ENCODE measurements around the gene PRDX3.

PRDX3 gene

DNA sequence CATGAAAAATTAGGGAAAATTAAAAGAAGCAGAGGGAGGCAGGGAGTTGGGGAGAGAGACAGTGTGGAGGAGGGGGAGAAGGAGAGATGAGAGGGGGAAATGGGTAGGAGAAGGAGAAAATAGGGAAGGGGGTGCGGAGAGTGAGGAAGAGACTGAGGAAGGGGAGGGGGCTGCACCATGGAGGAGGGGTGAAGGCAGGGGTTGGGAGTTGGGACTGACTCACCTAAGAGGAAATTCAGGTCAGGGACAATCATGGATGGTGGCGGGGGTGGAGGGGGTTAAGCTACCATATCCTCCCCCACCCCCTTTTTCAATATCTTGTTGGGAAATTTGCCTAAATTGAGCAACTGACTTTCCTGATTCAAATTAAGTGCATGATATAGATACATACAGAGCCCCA is 36.8 kb upstream of the PRDX3 start:
- Histone ChIP-seq H3K36me3 (ENCODE audit: control insufficient read depth, insufficient read depth, low read length) (no peaks in the 10 kb centered on the region), H3K9me3 (ENCODE audit: control insufficient read depth, insufficient read depth, low read length) (no peaks in the 10 kb centered on the region), H3K4me1 (ENCODE audit: control insufficient read depth, insufficient read depth, low read length) (peaks cover 20% of the 10 kb centered on the region), H3K27ac (ENCODE audit: low read depth, low read length) (no peak overlapping the region), H3K9ac (ENCODE audit: low read depth, low read length) (no peak overlapping the region), H3K4me3 (ENCODE audit: low read depth, low read length) (no peak overlapping the region), H3K27me3 (ENCODE audit: control insufficient read depth, insufficient read depth, low read length) (no peaks in the 10 kb centered on the region)

DNA sequence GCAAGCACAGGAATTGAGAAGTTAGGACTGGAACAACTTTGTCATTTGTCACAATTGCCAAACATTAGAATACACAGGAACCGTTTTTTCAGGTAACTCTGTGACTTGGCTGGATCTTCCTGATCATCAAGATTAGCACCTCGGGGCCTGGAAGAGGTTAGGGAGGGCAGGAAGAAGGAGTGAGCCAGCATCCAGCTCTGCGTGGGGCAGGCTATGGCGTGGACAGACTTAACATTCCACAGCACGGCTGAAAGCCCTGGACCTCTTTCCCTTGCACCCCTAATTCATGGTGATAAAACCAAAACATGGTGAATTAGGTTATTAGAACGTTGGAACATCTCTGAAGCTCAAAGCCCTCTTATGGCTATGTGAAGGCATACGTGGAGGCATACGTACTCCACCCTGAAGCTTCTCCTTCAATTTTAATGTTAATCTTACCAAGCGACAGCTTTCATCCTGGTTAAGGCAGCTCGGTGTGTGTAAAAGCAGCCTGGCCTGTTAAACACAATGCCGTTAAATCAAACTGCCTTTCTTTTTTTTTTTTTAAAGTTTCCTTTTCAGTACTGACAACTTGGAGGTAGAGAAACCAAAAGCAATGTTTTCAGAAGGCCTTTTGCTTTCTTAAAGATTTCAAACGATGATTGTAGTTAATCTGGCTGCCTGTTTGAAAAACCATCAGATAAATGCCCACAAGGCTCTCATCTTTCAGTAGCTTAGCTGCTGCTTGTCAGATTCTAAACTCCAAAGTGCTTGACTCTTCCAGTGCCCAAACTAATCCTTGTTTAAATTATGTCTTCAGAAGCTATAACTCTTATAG is 33.2 kb upstream of the PRDX3 start:
- no peak overlapping the region for H3K9ac ChIP-seq (ENCODE audit: low read depth, low read length)

DNA sequence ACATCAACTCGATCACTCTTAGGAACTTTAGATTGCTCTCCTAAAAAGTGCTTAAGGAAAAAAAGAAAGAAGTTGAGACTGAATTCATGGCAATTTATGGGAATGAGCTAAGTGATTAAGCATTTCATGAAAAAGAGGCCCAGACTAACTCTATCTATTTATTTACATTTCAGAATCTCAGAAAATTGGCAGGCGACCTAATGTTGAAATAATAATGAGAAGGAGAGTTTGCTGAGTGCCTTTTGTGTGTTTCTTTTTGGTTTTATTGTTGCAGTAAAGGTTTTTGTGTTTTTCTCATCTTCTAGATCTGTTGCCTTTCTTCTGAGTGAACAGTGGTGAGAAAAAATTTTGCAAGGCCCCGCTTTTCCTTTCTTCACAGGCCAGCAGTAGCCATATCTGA is 32.6 kb upstream of the PRDX3 start:
- Histone ChIP-seq H3K4me3 (ENCODE audit: low read depth, low read length) (no peak overlapping the region), H3K9ac (ENCODE audit: low read depth, low read length) (no peak overlapping the region), H3K36me3 (ENCODE audit: control insufficient read depth, insufficient read depth, low read length) (no peaks in the 10 kb centered on the region), H3K27me3 (ENCODE audit: control insufficient read depth, insufficient read depth, low read length) (peaks cover 18% of the 10 kb centered on the region), H3K9me3 (ENCODE audit: control insufficient read depth, insufficient read depth, low read length) (no peaks in the 10 kb centered on the region), H3K4me1 (ENCODE audit: control insufficient read depth, insufficient read depth, low read length) (peaks cover 28% of the 10 kb centered on the region), H3K27ac (ENCODE audit: low read depth, low read length) (no peak overlapping the region)

More for the DNA sequence above, 33.2 kb upstream of the PRDX3 start:
- Histone ChIP-seq H3K4me3 (ENCODE audit: low read depth, low read length) (no peak overlapping the region), H3K27me3 (ENCODE audit: control insufficient read depth, insufficient read depth, low read length) (peaks cover 18% of the 10 kb centered on the region), H3K27ac (ENCODE audit: low read depth, low read length) (no peak overlapping the region), H3K36me3 (ENCODE audit: control insufficient read depth, insufficient read depth, low read length) (no peaks in the 10 kb centered on the region), H3K9me3 (ENCODE audit: control insufficient read depth, insufficient read depth, low read length) (no peaks in the 10 kb centered on the region), H3K4me1 (ENCODE audit: control insufficient read depth, insufficient read depth, low read length) (peaks cover 28% of the 10 kb centered on the region)

DNA sequence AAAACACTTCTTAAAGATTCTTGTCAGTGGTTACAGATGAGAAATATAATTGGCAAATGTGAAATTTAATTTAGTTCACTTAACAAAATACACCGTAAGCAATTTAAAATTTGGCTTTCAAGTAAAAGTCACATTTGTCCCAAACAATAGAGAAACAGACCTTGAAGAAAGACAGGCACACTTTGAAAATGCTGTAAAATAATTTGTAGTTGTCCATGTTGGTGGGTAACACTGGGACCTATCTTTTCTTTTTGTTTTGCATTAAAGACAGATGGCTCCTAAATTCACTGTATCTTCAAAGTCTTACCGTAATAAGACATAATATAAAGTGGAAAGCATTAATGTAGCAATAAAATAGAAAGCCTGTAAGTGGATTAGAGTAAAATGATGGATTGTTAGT is 32.0 kb upstream of the PRDX3 start:
- no peaks in the 10 kb centered on the region for H3K9me3 ChIP-seq (ENCODE audit: control insufficient read depth, insufficient read depth, low read length)
- no peaks in the 10 kb centered on the region for H3K36me3 ChIP-seq (ENCODE audit: control insufficient read depth, insufficient read depth, low read length)
- H3K27me3 ChIP-seq (ENCODE audit: control insufficient read depth, insufficient read depth, low read length): peaks cover 18% of the 10 kb centered on the region
- peaks cover 28% of the 10 kb centered on the region for H3K4me1 ChIP-seq (ENCODE audit: control insufficient read depth, insufficient read depth, low read length)
- no peak overlapping the region for H3K27ac ChIP-seq (ENCODE audit: low read depth, low read length)
- no peak overlapping the region for H3K4me3 ChIP-seq (ENCODE audit: low read depth, low read length)
- no peak overlapping the region for H3K9ac ChIP-seq (ENCODE audit: low read depth, low read length)

DNA sequence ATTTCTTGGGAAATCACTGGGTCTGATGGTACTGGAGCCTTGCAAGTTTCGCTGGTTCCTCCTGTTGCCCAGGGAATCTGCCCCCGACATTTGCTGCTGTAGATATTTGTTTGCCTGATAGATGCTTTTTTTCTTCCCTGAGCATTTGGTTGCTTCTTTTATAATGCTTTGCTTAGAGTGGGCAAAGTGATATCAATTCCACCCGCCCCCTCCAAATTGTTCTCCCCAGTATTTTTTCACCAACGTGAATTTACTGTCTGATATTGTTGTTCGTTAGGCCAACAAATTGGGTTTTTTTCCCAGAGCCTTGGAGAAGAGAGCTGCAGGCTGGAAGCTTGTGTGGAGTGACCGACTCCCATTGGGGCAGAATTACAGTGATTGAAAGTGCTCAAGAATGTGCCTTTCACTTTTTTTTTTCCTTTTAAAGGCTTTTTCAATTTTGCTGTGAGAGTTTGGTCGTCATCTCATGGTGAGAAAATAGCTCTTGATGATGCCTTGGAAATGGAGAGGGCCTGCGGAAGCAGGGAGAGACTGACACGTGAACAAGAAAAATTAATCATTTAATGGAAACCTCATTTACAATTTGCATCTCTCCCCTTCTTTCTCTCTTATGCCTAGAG is 31.2 kb upstream of the PRDX3 start:
- Histone ChIP-seq H3K4me3 (ENCODE audit: low read depth, low read length) (no peak overlapping the region; the same call in 1 of the 2 replicates), H3K9me3 (ENCODE audit: control insufficient read depth, insufficient read depth, low read length) (no peaks in the 10 kb centered on the region), H3K4me1 (ENCODE audit: control insufficient read depth, insufficient read depth, low read length) (peaks cover 28% of the 10 kb centered on the region), H3K27ac (ENCODE audit: low read depth, low read length) (no peak overlapping the region), H3K27me3 (ENCODE audit: control insufficient read depth, insufficient read depth, low read length) (peaks cover 18% of the 10 kb centered on the region), H3K9ac (ENCODE audit: low read depth, low read length) (no peak overlapping the region), H3K36me3 (ENCODE audit: control insufficient read depth, insufficient read depth, low read length) (no peaks in the 10 kb centered on the region)

DNA sequence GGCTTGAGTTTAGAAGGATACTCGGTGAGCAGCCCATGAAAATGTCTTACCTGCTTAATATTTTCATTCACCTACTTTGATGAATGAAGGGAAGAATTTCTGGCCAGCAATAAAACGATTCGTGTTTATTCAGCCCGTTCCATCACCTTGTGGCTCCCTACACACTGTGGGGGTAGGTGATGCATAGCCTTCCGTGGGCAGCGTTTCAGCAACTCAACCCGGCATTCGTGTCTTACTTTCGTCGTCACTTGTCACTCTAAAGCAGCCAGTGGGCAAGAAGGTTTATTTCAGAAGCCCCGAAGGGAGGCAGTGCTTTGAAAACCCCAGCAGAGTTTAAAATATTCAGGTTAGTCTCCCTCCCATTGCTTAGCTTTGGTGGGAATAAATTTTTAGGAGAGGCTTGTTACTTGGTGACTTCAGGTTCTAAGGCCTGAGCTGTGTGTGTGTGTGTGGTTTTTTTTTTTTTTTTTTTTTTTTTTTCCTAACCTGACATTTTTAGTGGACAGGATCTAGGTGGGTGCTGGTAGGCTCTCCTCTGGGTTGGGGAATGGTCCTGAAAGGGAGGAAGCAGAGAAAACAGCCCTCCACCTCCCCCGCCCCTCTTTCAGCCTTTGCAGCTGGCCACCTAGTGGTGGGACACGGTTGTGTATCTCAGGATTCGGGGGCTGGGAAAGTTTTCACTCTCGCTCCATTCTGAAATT is 30.6 kb upstream of the PRDX3 start:
- no peaks in the 10 kb centered on the region for H3K36me3 ChIP-seq (ENCODE audit: control insufficient read depth, insufficient read depth, low read length)
- H3K4me1 ChIP-seq (ENCODE audit: control insufficient read depth, insufficient read depth, low read length): peaks cover 28% of the 10 kb centered on the region
- no peak overlapping the region; the same call in 1 of the 2 replicates for H3K4me3 ChIP-seq (ENCODE audit: low read depth, low read length)
- H3K9me3 ChIP-seq (ENCODE audit: control insufficient read depth, insufficient read depth, low read length): no peaks in the 10 kb centered on the region
- H3K27ac ChIP-seq (ENCODE audit: low read depth, low read length): no peak overlapping the region
- H3K27me3 ChIP-seq (ENCODE audit: control insufficient read depth, insufficient read depth, low read length): peaks cover 18% of the 10 kb centered on the region
- H3K9ac ChIP-seq (ENCODE audit: low read depth, low read length): no peak overlapping the region

DNA sequence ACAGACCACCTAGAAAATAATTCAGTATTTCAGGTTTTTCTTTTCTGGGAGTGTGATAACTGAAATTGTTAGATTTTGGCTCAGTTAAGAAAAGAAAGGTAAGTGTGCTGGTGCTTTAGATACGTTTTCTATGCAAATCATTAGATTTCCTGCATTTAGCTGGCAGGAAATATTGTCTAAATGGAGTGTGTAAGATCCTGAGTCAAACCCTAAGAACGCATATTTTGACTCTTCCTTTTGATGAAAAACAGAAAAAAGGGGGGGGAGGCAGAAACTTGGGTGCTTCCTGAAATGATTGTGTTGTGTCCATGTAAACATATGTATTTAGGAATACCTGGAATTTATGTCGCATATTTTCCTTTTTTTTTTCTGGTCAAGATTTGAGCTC is 29.9 kb upstream of the PRDX3 start:
- Histone ChIP-seq H3K4me3 (ENCODE audit: low read depth, low read length) (peak overlapping the region; percentile 73), H3K27me3 (ENCODE audit: control insufficient read depth, insufficient read depth, low read length) (peaks cover 18% of the 10 kb centered on the region), H3K9me3 (ENCODE audit: control insufficient read depth, insufficient read depth, low read length) (no peaks in the 10 kb centered on the region), H3K9ac (ENCODE audit: low read depth, low read length) (no peak overlapping the region), H3K27ac (ENCODE audit: low read depth, low read length) (no peak overlapping the region), H3K36me3 (ENCODE audit: control insufficient read depth, insufficient read depth, low read length) (no peaks in the 10 kb centered on the region), H3K4me1 (ENCODE audit: control insufficient read depth, insufficient read depth, low read length) (peaks cover 28% of the 10 kb centered on the region)

DNA sequence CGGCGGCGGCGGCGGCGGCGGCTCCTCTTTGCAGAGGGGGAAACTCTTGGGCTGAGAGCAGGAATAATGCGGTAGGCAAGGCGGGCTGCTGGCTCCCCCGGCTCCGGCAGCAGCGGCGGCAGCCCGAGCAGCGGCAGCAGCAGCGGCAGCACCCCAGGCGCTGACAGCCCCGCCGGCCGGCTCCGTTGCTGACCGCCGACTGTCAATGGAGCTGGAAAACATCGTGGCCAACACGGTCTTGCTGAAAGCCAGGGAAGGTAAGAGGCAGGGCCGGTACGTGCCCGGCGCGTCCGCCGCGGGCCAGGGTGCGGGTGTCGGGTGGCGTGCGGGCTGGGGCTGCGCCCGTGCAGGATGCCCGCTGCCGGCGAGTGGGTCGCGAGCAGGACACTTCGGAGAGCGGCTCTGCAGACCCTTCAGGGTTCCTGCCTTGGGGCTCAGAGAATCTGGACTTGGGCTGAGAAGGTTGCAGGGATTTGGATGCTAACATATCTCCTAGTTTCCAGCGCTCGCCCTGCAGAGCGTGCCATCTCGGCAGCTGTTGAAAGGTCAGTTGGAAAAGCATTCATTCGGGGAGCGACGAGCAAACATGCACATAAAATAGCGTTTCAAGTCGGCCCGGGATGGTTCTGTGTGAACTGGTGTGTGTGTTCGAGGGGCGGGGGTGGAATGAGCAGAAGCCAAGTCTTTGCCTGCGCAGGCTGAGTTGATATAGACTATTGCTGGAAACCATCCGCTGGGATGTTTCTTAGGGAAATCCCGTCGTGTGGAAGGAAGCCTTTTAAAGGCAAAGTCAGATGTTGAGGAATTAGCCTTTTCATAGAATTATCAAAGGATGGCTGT is 29.3 kb upstream of the PRDX3 start:
- Histone ChIP-seq H3K36me3 (ENCODE audit: control insufficient read depth, insufficient read depth, low read length) (no peaks in the 10 kb centered on the region), H3K4me3 (ENCODE audit: low read depth, low read length) (peak overlapping the region; percentile 73), H3K4me1 (ENCODE audit: control insufficient read depth, insufficient read depth, low read length) (peaks cover 28% of the 10 kb centered on the region), H3K27ac (ENCODE audit: low read depth, low read length) (no peak overlapping the region), H3K9ac (ENCODE audit: low read depth, low read length) (no peak overlapping the region), H3K27me3 (ENCODE audit: control insufficient read depth, insufficient read depth, low read length) (peaks cover 18% of the 10 kb centered on the region), H3K9me3 (ENCODE audit: control insufficient read depth, insufficient read depth, low read length) (no peaks in the 10 kb centered on the region)

DNA sequence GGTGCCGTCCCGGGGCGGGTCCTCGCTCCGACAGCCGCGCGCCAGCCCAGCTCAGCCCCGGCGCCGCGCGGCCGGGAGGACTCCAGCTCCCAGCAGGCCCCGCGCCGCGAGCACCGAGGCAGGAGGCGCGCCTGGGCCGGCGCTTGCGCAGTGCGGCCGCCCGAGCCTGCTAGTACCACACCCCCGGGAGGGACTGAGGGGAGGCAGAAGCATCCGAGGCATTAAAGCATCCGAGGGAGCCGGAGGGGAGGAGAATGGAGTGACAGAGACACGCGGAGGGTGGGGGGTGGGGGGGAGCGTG is 28.7 kb upstream of the PRDX3 start, which contains the start of gene GRK5:
GRK5 (plus strand) TSS at position 206 of the 301 bp plus-strand sequence. CDS start 347 bp downstream, outside the sequence.
- peaks cover 26% of the 10 kb centered on the region for H3K4me1 ChIP-seq (ENCODE audit: control insufficient read depth, insufficient read depth, low read length)
- peak within 1 kb of the TSS; percentile 73 for H3K4me3 ChIP-seq (ENCODE audit: low read depth, low read length)
- peak within 1 kb of the TSS; percentile 65; the same call in 1 of the 2 replicates for H3K9ac ChIP-seq (ENCODE audit: low read depth, low read length)
- H3K27me3 ChIP-seq (ENCODE audit: control insufficient read depth, insufficient read depth, low read length): peaks cover 18% of the 10 kb centered on the region
- peak within 1 kb of the TSS; percentile 77 for H3K27ac ChIP-seq (ENCODE audit: low read depth, low read length)
- H3K9me3 ChIP-seq (ENCODE audit: control insufficient read depth, insufficient read depth, low read length): no peaks in the 10 kb centered on the region
- H3K36me3 ChIP-seq (ENCODE audit: control insufficient read depth, insufficient read depth, low read length): no peaks in the 10 kb centered on the region

DNA sequence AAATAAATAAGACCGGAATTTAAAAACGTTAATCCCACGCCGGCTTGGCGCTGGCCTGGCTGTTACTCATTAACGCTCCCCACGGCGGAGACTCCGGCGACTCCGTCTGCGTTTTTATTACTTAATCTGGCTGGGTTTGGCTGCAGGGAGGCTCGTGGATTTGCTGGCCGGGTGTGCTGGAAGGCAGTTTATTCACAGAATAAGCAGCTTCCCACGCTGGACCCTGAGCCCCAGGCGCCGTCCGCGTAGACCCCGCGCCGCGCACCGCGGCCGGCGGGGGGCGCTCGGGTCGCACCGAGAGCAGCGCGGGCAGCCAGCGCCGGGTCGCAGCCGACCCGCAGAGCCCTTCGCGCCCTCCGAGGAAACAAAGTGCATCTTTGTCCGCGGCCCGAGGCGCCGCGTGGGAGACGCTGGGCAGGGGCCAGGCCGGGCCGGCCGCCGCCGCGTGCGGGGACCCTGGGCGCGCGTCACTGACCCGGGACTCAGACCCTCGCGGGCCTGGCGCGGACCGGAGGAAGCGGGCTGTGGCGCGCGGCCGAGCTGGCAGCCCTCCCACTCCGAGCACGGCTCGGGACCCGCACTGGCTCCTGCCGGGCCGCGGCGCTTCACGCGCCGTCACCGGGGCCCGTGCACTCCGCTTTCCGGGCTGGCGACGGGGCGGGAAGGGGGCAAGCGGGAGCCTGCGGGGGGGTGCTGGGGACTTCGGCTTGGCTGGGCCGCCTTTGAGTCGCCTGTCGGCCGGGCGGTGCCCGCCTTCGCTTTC is 28.2 kb upstream of the PRDX3 start:
- Histone ChIP-seq H3K4me3 (ENCODE audit: low read depth, low read length) (peak overlapping the region; percentile 73; the same call in 1 of the 2 replicates), H3K27ac (ENCODE audit: low read depth, low read length) (peak overlapping the region; percentile 77), H3K27me3 (ENCODE audit: control insufficient read depth, insufficient read depth, low read length) (peaks cover 18% of the 10 kb centered on the region), H3K36me3 (ENCODE audit: control insufficient read depth, insufficient read depth, low read length) (no peaks in the 10 kb centered on the region), H3K9me3 (ENCODE audit: control insufficient read depth, insufficient read depth, low read length) (no peaks in the 10 kb centered on the region), H3K4me1 (ENCODE audit: control insufficient read depth, insufficient read depth, low read length) (peaks cover 21% of the 10 kb centered on the region), H3K9ac (ENCODE audit: low read depth, low read length) (peak overlapping the region; percentile 65; the same call in 1 of the 2 replicates)
